GM23338 (cell line): ENCODE data around the gene UBAC1.

Experiments used
- CTCF ChIP-seq, 2 experiments: fragments of 200-600 bp in 1 of 2; sonication (generic) in 1 of 2; conservative IDR thresholded peaks; 2 replicates each; pipeline versions ENCODE4 v1.5.1 to v1.6.1; 2016 to 2017; ENCODE audit warnings: antibody characterized with exemption in 2 of 2, low read depth in 2 of 2, mild to moderate bottlenecking in 2 of 2, moderate library complexity in 1 of 2
- EZH2 ChIP-seq: fragments of 200-600 bp; sonication (generic); IDR thresholded peaks from one replicate; pipeline ENCODE4 v1.8.0; 2017; ENCODE audit warnings: antibody characterized with exemption, mild to moderate bottlenecking, low read depth; ENCODE audit not compliant: unreplicated experiment
- EZH2phosphoT487 ChIP-seq: fragments of 200-600 bp; sonication (generic); IDR thresholded peaks from one replicate; pipeline ENCODE4 v1.8.1; 2018; ENCODE audit warnings: antibody characterized with exemption; ENCODE audit not compliant: unreplicated experiment
- POLR2AphosphoS5 ChIP-seq: IDR thresholded peaks from 2 replicates; pipeline ENCODE4 v1.6.1; 2016; ENCODE audit warnings: antibody characterized with exemption, low read depth
- REST ChIP-seq: IDR thresholded peaks from one replicate; pipeline ENCODE4 v1.6.1; 2018; ENCODE audit warnings: antibody characterized with exemption; ENCODE audit not compliant: unreplicated experiment
- STAT1 ChIP-seq: IDR thresholded peaks from one replicate; pipeline ENCODE4 v1.6.1; 2016; ENCODE audit warnings: antibody characterized with exemption; ENCODE audit not compliant: unreplicated experiment
- ZNF331 ChIP-seq: fragments of 250-450 bp; sonication (Bioruptor Pico); IDR thresholded peaks from 2 replicates; pipeline ENCODE4 v1.5.0; 2020; ENCODE audit warnings: low read depth, mild to moderate bottlenecking, moderate library complexity

- TF ChIP-seq CTCF (conservative IDR thresholded peaks at IDR 0.05; ENCODE audit: low read depth in 2 of 2) (no peak), STAT1 (no peak), EZH2 (no peak), POLR2AphosphoS5 (no peak), ZNF331 (CRISPR knock-in tag) (no peak), EZH2phosphoT487 (no peak), REST (no peak)
Measured at GRCh38 chr9:135997090-135998015, 36.2 kb upstream of the UBAC1 start.
